Neuronal stem cell (in vitro differentiated cells): Measurements from ENCODE around the gene MEGF11.

ENCODE experiments used
- DNase-seq: peaks from one replicate; pipeline ENCODE4 v3.0.0-alpha.2; 2013; ENCODE audit warnings: low spot score
- H2AFZ ChIP-seq: one replicate; pipeline ENCODE4 v1.6.1; 2013; ENCODE audit warnings: mild to moderate bottlenecking, low read length, inconsistent platforms
- H2AK5ac ChIP-seq: 2 replicates; pipeline ENCODE4 v1.6.1; 2013; ENCODE audit warnings: low read depth, mild to moderate bottlenecking, inconsistent platforms, low read length, moderate library complexity, mixed read lengths
- H2BK120ac ChIP-seq: 2 replicates; pipeline ENCODE4 v1.6.1; 2013; ENCODE audit warnings: low read depth, mild to moderate bottlenecking, inconsistent platforms, low read length, moderate library complexity, mixed read lengths
- H2BK12ac ChIP-seq: one replicate; pipeline ENCODE4 v1.6.1; 2013; ENCODE audit warnings: low read length, inconsistent platforms
- H2BK15ac ChIP-seq: 2 replicates; pipeline ENCODE4 v1.6.1; 2013; ENCODE audit warnings: mild to moderate bottlenecking, low read length, inconsistent platforms, mixed read lengths
- H2BK5ac ChIP-seq: one replicate; pipeline ENCODE4 v1.6.1; 2013; ENCODE audit warnings: inconsistent platforms, mild to moderate bottlenecking, low read length, moderate library complexity
- H3K14ac ChIP-seq: one replicate; pipeline ENCODE4 v1.6.1; 2013; ENCODE audit warnings: low read length, inconsistent platforms
- H3K18ac ChIP-seq: 2 replicates; pipeline ENCODE4 v1.6.1; 2013; ENCODE audit warnings: low read length, inconsistent platforms
- H3K23ac ChIP-seq: 2 replicates; pipeline ENCODE4 v1.6.1; 2013; ENCODE audit warnings: low read depth, mild to moderate bottlenecking, mixed read lengths, low read length, inconsistent platforms; ENCODE audit not compliant: poor library complexity
- H3K27ac ChIP-seq: replicated peaks from 3 replicates; pipeline ENCODE4 v1.5.1; 2013; ENCODE audit warnings: low read length, inconsistent platforms
- H3K27me3 ChIP-seq, 3 experiments: 2 replicates each; pipeline ENCODE4 v1.6.1; 2013; ENCODE audit warnings: low read length in 3 of 3, mild to moderate bottlenecking in 2 of 3, inconsistent platforms in 1 of 3, low read depth in 1 of 3, mixed read lengths in 1 of 3, moderate library complexity in 1 of 3; ENCODE audit not compliant: control insufficient read depth in 3 of 3, insufficient read depth in 3 of 3
- H3K36me3 ChIP-seq, 2 donors: replicated peaks in 1 of 2; 2 replicates each; pipeline ENCODE4 v1.6.1; 2013; ENCODE audit warnings: low read length in 2 of 2; ENCODE audit not compliant: control insufficient read depth in 2 of 2, insufficient read depth in 2 of 2
- H3K4ac ChIP-seq: 2 replicates; pipeline ENCODE4 v1.6.1; 2013; ENCODE audit warnings: inconsistent platforms, mild to moderate bottlenecking, low read length, moderate library complexity
- H3K4me1 ChIP-seq, 2 donors: 1 replicate in 1 of 2; 2 replicates in 1 of 2; pipeline ENCODE4 v1.6.1; 2013; ENCODE audit warnings: low read length in 2 of 2, low read depth in 1 of 2; ENCODE audit not compliant: control insufficient read depth in 2 of 2, insufficient read depth in 1 of 2
- H3K4me2 ChIP-seq: one replicate; pipeline ENCODE4 v1.6.1; 2013; ENCODE audit warnings: mild to moderate bottlenecking, low read length, inconsistent platforms; ENCODE audit not compliant: insufficient read depth, poor library complexity, severe bottlenecking
- H3K4me3 ChIP-seq, 2 donors: 2 replicates each; pipeline ENCODE4 v1.5.1; 2013; ENCODE audit warnings: low read length in 2 of 2, mild to moderate bottlenecking in 2 of 2, inconsistent platforms in 1 of 2, moderate library complexity in 1 of 2
- H3K79me1 ChIP-seq: one replicate; pipeline ENCODE4 v1.6.1; 2013; ENCODE audit warnings: low read depth, mild to moderate bottlenecking, inconsistent platforms, low read length, moderate library complexity
- H3K9ac ChIP-seq: one replicate; pipeline ENCODE4 v1.6.1; 2013; ENCODE audit warnings: mild to moderate bottlenecking, low read depth, low read length, inconsistent platforms; ENCODE audit not compliant: poor library complexity
- H3K9me3 ChIP-seq, 2 donors: replicated peaks in 1 of 2; 2 replicates each; pipeline versions ENCODE3 to v1.6.1; 2013; ENCODE audit warnings: low read length in 2 of 2, mild to moderate bottlenecking in 2 of 2, inconsistent platforms in 1 of 2, low read depth in 1 of 2, mixed read lengths in 1 of 2, moderate library complexity in 1 of 2; ENCODE audit not compliant: control insufficient read depth in 2 of 2, insufficient read depth in 1 of 2
- H4K8ac ChIP-seq: one replicate; pipeline ENCODE4 v1.6.1; 2013; ENCODE audit warnings: low read depth, mild to moderate bottlenecking, inconsistent platforms, low read length, moderate library complexity
- H4K91ac ChIP-seq: one replicate; pipeline ENCODE4 v1.6.1; 2013; ENCODE audit warnings: low read length, low read depth, mild to moderate bottlenecking, inconsistent platforms; ENCODE audit not compliant: poor library complexity
- WGBS, 2 donors: extraction: QIAGEN DNeasy Blood & Tissue Kit; methylation state at CpG; one replicate each; pipeline ENCODE4 v1.1.7; 2013; ENCODE audit warnings: missing lambda C conversion rate in 2 of 2, mixed read lengths in 1 of 2; ENCODE audit not compliant: insufficient read length in 2 of 2, insufficient replicate concordance in 1 of 2; ENCODE audit errors: extremely low coverage in 2 of 2; 5-methylcytosine and 5-hydroxymethylcytosine counted together

MEGF11 gene

GRCh38 chr15:66284271-66284670, 30.7 kb upstream of the MEGF11 start:
- H3K9me3 ChIP-seq, result peaks cover 0 to 3% of the 10 kb centered on the region in 2 donors
- no peak overlapping the region for H3K4me3 ChIP-seq

GRCh38 chr15:66278671-66279070, 25.1 kb upstream of the MEGF11 start:
- Histone ChIP-seq H3K9ac (no peak overlapping the region), H3K23ac (no peak overlapping the region), H3K18ac (no peak overlapping the region), H3K9me3 (peaks cover 0 to 3% of the 10 kb centered on the region in 2 donors), H3K4me1 (peaks cover 2 to 15% of the 10 kb centered on the region in 2 donors), H3K27me3 (no peaks in the 10 kb centered on the region), H3K79me1 (no peaks in the 10 kb centered on the region), H4K91ac (no peak overlapping the region), H2BK12ac (no peak overlapping the region), H2BK5ac (no peak overlapping the region), H3K14ac (no peak overlapping the region), H3K4ac (no peak overlapping the region), H3K4me3 (no peak overlapping the region), H2BK15ac (no peak overlapping the region), H3K4me2 (no peak overlapping the region), H2BK120ac (no peak overlapping the region), H2AK5ac (no peak overlapping the region), H2AFZ (no peak overlapping the region), H3K36me3 (no peaks in the 10 kb centered on the region), H3K27ac (no peak overlapping the region), H4K8ac (no peak overlapping the region)
- no peak for DNase-seq
- WGBS, 2 donors, result no CpG with 5 or more reads among the region's 6 CpGs

More at GRCh38 chr15:66284271-66284670, 30.7 kb upstream of the MEGF11 start:
- Histone ChIP-seq H2BK12ac (no peak overlapping the region), H3K23ac (no peak overlapping the region), H4K8ac (no peak overlapping the region), H3K27ac (no peak overlapping the region), H3K4ac (no peak overlapping the region), H3K18ac (no peak overlapping the region), H2AK5ac (no peak overlapping the region), H4K91ac (no peak overlapping the region), H3K27me3 (peaks cover 0 to 2% (median 0%) of the 10 kb centered on the region in 3 experiments), H3K9ac (no peak overlapping the region), H3K79me1 (no peaks in the 10 kb centered on the region), H2BK15ac (no peak overlapping the region), H2AFZ (no peak overlapping the region), H2BK5ac (no peak overlapping the region), H3K4me2 (no peak overlapping the region), H3K14ac (no peak overlapping the region), H3K36me3 (no peaks in the 10 kb centered on the region), H3K4me1 (no peaks in the 10 kb centered on the region), H2BK120ac (no peak overlapping the region)
- no peak for DNase-seq
- no CpG with 5 or more reads among the region's 3 CpGs for WGBS, 2 donors

GRCh38 chr15:66278056-66278455, 24.5 kb upstream of the MEGF11 start:
- Histone ChIP-seq H3K14ac (no peak overlapping the region), H3K23ac (no peak overlapping the region), H3K27me3 (no peaks in the 10 kb centered on the region), H3K4me2 (no peak overlapping the region), H2BK5ac (no peak overlapping the region), H3K27ac (no peak overlapping the region), H3K9ac (no peak overlapping the region), H2BK12ac (no peak overlapping the region), H3K4me3 (no peak overlapping the region), H3K79me1 (no peaks in the 10 kb centered on the region), H4K8ac (no peak overlapping the region), H2BK15ac (no peak overlapping the region), H3K4me1 (peaks cover 2 to 15% of the 10 kb centered on the region in 2 donors), H3K18ac (no peak overlapping the region), H2BK120ac (no peak overlapping the region), H4K91ac (no peak overlapping the region), H2AFZ (peak overlapping the region; percentile 2), H3K9me3 (peaks cover 0 to 3% of the 10 kb centered on the region in 2 donors), H3K36me3 (no peaks in the 10 kb centered on the region), H2AK5ac (no peak overlapping the region), H3K4ac (no peak overlapping the region)
- no peak for DNase-seq
- no CpG with 5 or more reads among the region's 6 CpGs for WGBS, 2 donors

- Histone ChIP-seq H3K14ac (no peak overlapping the region), H2BK5ac (no peak overlapping the region), H2BK12ac (no peak overlapping the region), H3K4me2 (no peak overlapping the region), H2AK5ac (no peak overlapping the region), H3K18ac (no peak overlapping the region), H3K4ac (no peak overlapping the region), H2AFZ (no peak overlapping the region), H3K27me3 (no peaks in the 10 kb centered on the region), H4K91ac (no peak overlapping the region), H3K23ac (no peak overlapping the region), H2BK120ac (no peak overlapping the region), H4K8ac (no peak overlapping the region), H3K4me1 (peaks cover 2 to 15% of the 10 kb centered on the region in 2 donors), H3K79me1 (no peaks in the 10 kb centered on the region), H3K36me3 (no peaks in the 10 kb centered on the region), H3K4me3 (no peak overlapping the region), H2BK15ac (no peak overlapping the region), H3K9me3 (no peaks in the 10 kb centered on the region), H3K27ac (no peak overlapping the region), H3K9ac (no peak overlapping the region)
- no peak for DNase-seq
- WGBS, 2 donors, result no CpG with 5 or more reads among the region's 3 CpGs
Measured at GRCh38 chr15:66276546-66276945, 23.0 kb upstream of the MEGF11 start.
